Measurements from ENCODE around the gene TMEM178B.
"Not testable (repeated sequence)": the region's sequence is repeated elsewhere in the genome, so short reads cannot be mapped to it uniquely, and the experiment has no call there.

TMEM178B gene

GRCh38 chr7:141057788-141058187 is 16.1 kb upstream of the TMEM178B start:
- in situ Hi-C loops (cut with MboI; ENCODE audit: low sequenced_read_pairs, unreplicated experiment), result no loop called here
- no peak for TF ChIP-seq CTCF (IDR thresholded peaks at IDR 0.05; ENCODE audit: borderline replicate concordance, control extremely low read depth, extremely low read depth, insufficient read depth, missing control alignments)

GRCh38 chr7:141067856-141068255 is 6.0 kb upstream of the TMEM178B start:
- DNase-seq (ENCODE audit: low spot score), result not testable (repeated sequence)

More at GRCh38 chr7:141057788-141058187, 16.1 kb upstream of the TMEM178B start:
- no peak for DNase-seq (ENCODE audit: low spot score)

GRCh38 chr7:141071260-141071854 is 2.5 kb upstream of the TMEM178B start:
- peak; percentile 24 for TF ChIP-seq CTCF (IDR thresholded peaks at IDR 0.05; ENCODE audit: borderline replicate concordance, control extremely low read depth, extremely low read depth, insufficient read depth, missing control alignments)
- in situ Hi-C loops (cut with MboI; ENCODE audit: low sequenced_read_pairs, unreplicated experiment), result no loop called here
- peak; percentile 47 for DNase-seq (ENCODE audit: low spot score)

More at GRCh38 chr7:141067856-141068255, 6.0 kb upstream of the TMEM178B start:
- in situ Hi-C loops (cut with MboI; ENCODE audit: low sequenced_read_pairs, unreplicated experiment), result not testable (repeated sequence)

GRCh38 chr7:141071855-141072547 is 1.9 kb upstream of the TMEM178B start:
- in situ Hi-C loops (cut with MboI; ENCODE audit: low sequenced_read_pairs, unreplicated experiment), result no loop called here
- no peak for TF ChIP-seq CTCF (IDR thresholded peaks at IDR 0.05; ENCODE audit: borderline replicate concordance, control extremely low read depth, extremely low read depth, insufficient read depth, missing control alignments)
- DNase-seq (ENCODE audit: low spot score), result peak; percentile 43

GRCh38 chr7:141072548-141073172 is 1.2 kb upstream of the TMEM178B start:
- DNase-seq (ENCODE audit: low spot score), result no peak
- in situ Hi-C loops (cut with MboI; ENCODE audit: low sequenced_read_pairs, unreplicated experiment), result no loop called here
- no peak for TF ChIP-seq CTCF (IDR thresholded peaks at IDR 0.05; ENCODE audit: borderline replicate concordance, control extremely low read depth, extremely low read depth, insufficient read depth, missing control alignments)

GRCh38 chr7:141073173-141073640 is 657 bp upstream of the TMEM178B start:
- in situ Hi-C loops (cut with MboI; ENCODE audit: low sequenced_read_pairs, unreplicated experiment), result no loop called here
- TF ChIP-seq CTCF (IDR thresholded peaks at IDR 0.05; ENCODE audit: borderline replicate concordance, control extremely low read depth, extremely low read depth, insufficient read depth, missing control alignments), result no peak
- peak; percentile 48 for DNase-seq (ENCODE audit: low spot score)

Data from GM13976 (cell line).